HS-27A (cell line): ENCODE data around the gene MS4A14.
"Not testable (repeated sequence)": the region's sequence is repeated elsewhere in the genome, so short reads cannot be mapped to it uniquely, and the experiment has no call there.

ENCODE experiments used
- DNase-seq: peaks from one replicate; pipeline ENCODE4 v3.0.0-alpha.2; 2012; ENCODE audit warnings: low read depth, missing footprints

The MS4A14 gene, protein sequence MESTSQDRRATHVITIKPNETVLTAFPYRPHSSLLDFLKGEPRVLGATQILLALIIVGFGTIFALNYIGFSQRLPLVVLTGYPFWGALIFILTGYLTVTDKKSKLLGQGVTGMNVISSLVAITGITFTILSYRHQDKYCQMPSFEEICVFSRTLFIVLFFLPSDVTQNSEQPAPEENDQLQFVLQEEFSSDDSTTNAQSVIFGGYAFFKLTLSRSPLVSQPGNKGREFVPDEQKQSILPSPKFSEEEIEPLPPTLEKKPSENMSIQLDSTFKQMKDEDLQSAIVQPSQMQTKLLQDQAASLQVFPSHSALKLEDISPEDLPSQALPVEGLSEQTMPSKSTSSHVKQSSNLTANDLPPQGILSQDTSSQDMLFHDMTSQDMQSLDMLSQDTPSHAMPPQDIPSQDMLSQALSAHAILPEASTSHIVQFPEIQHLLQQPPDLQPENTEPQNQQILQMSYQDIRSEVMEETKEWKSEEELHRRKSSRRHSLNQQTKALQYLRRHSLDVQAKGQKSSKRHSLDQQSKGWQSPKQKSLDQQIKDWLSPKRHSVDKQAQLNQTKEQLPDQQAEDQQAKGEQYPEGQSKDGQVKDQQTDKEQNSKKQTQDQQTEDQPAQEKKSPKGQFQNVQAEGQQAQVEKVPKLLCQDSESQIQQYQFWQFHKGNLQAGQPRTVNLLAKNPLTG

DNA sequence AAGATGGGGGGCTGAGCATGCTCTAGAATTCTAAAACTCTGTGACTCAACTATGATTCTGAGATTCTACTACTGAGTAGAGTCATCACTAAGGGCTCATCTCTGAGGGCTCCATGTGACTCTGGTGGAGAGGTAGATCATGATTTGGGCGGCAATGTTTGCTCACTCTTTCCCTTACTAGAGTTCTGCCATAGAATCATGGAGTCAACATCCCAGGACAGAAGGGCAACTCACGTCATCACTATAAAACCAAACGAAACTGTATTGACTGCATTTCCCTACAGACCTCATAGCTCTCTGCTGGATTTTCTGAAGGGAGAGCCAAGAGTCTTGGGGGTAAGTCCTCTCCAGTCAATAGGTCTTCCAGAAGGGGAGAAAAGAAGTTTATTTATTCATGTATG is at the start of gene MS4A14:
Gene MS4A14 (plus strand): TSS at position 78 of the 400 bp plus-strand sequence. CDS start 120 bp downstream, at position 198.
- no peak for DNase-seq

DNA sequence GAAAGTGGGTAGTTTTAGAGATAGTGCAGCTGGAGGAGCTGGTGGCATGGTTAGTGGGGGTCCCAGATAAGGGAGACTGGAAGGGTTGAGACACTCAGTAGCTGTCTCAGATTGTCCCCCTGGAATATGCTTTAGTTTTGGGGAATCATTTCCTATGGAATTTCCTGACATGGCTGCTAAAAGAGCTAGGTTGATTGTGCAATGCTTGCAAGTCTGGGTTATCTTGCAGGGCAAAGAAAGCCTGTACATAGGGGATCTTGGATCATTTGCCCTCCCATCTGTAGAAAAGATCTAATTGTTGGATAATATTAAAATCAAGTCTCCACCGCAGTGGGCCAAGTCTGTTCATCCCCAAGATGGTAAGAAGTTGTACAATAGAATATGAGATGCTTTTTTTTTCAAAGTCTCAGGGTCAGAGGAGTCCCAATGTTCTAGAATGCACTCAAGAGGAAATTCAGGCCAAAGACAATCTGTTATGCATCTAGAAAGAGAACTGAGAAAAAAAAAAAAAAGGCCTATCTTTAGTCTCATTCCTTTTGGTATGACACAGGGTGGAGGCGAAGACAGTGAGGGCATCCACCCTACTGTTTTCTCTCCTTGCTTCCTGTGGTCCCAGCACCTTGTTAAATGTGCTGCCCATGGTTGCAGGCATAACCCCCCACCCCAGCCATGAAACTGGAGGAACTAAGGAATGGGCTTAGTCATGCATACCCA is 49.0 kb upstream of the MS4A14 start:
- DNase-seq, result no peak

DNA sequence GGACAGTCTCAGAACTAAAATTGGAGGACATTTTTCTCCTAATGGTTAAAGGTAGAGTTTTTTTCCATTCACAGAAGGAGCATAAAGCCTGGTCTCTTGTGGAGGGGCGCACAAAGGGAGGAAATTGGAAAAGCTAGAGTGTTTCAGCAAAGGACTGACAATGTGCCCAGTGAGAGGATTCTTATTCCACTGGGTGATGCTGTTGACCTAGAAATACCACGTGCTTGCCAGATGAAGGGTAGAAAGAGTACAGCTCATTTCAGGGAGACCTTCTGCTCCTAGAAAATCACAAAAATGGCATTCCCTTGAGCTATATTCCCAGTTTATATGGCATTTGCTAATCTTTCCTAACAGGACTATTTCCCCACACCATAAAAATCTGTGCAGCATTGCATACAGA is 48.1 kb upstream of the MS4A14 start:
- no peak for DNase-seq

DNA sequence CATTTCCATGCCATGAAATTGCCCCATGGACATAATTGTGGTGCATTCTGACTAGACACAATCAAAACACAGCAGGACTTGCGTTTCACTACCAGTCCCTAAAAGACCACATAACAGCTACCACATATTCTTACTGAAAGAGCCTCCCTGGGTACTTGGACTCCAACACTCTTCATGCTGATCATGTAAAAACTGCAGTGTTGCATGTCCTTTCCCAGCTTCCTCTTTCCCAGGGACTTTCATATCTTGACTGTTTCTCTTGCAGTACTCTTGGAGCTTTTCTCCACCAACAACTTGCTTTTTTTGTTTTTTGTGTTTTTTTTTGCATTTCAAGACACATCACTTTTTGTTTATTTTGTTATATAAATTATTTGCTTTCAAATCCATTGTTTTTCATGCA is 46.3 kb upstream of the MS4A14 start:
- DNase-seq, result no peak

DNA sequence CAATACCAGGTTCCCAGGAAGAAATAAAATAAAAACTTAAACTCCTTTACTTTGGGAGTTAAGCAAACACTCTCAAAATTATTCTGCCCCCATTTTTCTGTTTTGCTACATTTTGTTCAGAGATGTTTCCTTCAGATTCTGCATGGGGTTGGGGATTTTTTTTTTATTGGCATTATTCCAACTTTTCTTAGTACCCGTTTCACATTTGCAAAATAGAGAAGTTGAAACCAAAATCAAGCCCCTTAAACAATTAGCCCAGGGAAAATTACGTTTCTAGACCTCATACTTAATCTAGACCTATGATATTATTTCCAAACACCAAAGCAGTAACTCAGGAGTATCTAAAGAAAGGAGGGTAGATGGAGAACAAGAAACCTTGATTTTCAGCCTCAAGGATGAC is 38.5 kb upstream of the MS4A14 start:
- DNase-seq, result no peak

DNA sequence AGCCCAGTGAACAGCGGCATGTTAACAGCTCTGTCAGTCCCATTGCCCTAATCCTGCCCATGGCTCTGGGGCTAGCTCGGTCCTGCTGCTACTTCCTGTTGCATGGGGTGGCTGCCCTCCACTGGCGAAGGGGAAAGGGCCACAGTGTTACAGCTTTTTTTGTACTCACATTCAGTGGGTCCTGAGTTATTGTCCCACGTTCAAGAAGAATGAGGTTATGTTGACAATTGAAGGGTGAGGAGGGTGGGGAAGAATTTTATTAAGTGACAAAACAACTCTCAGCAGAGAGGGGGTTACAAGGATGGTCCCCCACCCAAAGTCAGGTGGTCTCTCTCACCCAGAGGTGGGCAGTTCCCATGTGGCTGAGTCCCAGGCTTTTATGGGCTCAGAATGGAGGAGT is 35.6 kb upstream of the MS4A14 start:
- no peak for DNase-seq

DNA sequence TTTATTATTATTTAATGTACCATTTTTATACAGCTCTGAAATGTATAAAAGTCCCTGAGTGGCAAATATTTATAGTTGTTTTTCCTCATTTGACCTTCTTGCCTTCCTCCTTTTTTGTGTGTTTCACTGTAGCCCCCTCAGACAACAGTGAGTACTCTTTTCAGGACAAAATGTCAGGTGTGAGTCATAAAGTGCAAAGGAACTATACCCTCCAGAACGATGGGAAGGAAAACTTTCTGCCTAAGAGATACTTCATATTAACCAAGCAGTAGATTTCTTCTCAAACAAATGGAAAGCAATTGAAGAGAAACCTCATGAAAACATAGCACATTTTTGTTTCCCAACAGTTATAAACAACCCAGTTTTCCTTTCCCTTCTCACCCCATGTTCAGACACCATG is 34.0 kb upstream of the MS4A14 start:
- no peak for DNase-seq

DNA sequence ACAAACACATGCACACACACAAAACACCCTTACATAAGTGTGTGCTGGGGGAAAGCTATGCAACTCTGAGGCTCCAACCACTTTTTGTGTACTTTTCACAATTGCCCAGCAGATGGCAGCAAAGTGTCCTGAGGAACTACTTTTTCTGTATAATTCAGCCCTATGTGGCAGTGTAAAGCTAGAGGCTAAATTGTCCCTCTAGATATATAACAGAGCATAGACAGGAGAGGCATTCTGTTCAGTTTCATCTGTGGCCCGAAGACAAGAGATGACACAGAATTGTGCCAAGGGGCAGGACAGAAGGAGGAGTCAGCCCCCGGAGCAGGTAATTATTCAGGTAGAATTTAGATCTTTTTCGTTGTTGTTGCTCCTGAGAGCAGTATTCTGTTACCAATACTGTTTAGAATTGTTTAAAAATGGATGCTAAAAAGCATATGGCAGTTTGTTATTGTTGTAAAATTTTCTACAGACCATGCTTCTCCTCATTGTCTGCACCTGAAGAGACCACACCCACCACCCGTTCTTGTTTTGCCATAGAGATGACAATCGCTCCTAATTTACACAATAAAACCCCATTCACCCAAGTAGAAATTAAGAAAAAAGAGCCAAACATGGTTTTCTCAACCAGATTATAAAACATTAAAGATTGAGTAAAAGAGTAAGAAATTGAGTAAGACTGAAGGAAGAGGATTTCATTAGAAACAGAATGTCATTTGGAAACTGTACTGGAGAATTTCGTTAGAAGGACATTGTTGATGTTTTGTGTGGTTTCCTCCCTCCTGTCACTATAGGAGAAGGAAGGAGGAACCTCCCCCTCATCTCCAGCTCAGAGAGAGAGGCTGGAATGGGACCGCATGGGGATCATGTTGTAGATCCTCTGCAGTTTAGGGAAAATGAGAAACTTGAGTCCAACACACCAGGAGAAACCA is 32.5 kb upstream of the MS4A14 start:
- no peak for DNase-seq

DNA sequence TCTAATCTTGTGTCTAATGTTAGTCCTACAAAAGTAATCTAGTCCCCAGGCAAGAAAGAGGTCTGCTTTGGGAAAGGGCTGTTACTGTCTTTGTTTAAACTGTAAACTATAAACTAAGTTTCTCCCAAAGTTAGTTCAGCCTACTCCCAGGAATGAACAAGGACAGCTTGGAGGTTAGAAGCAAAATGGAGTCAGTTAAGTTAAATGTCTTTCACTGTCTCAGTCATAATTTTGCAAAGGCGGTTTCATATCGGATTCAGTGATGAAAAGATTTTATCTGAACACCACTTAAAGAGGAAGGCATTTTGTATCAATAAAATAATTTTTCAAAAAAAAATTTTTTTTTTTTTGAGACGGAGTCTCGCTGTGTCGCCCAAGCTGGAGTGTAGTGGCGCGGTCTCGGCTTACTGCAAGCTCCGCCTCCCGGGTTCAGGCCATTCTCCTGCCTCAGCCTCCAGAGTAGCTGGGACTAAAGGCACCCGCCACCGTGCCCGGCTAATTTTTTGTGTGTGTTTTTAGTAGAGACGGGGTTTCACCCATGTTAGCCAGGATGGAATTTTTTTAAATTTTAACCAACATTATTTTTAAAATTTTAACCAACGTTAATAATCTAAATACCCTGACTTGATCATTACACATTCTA is 29.9 kb upstream of the MS4A14 start:
- DNase-seq, result not testable (repeated sequence)

DNA sequence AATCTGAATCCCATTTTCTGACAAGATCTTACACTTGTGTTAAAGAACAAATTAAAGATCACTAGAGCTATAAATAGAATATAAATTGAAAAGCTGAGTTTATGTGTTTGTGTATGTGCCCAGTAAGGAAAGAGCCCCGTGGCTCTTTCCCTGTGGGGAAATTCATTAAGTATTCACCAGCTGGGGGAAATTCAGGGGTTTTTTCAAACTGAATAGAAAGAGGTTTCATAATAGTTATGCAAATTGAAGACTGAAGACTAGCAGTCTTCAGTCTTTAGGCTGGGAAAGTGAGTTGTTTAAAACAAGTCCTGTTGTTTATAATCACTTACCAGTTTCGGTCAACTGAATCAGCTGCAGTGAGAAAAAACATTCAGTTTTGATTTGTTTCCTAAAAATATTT is 29.2 kb upstream of the MS4A14 start:
- DNase-seq, result no peak

DNA sequence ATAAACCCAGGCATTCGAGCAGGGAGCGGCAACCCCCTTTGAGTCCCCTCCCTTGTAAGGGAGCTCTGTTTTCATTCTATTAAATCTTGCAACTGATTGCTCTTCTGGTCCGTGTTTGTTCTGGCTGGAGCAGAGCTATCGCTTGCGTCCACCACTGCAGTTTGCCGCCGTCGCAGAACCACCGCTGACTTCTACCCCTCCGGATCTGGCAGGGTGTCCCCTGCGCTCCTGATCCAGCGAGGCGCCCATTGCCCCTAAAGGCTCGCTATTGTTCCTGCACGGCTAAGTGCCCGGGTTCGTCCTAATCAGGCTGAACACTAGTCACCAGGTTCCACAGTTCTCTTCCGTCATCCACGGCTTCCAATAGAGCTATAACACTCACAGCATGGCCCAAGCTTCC is 28.4 kb upstream of the MS4A14 start:
- no peak for DNase-seq

DNA sequence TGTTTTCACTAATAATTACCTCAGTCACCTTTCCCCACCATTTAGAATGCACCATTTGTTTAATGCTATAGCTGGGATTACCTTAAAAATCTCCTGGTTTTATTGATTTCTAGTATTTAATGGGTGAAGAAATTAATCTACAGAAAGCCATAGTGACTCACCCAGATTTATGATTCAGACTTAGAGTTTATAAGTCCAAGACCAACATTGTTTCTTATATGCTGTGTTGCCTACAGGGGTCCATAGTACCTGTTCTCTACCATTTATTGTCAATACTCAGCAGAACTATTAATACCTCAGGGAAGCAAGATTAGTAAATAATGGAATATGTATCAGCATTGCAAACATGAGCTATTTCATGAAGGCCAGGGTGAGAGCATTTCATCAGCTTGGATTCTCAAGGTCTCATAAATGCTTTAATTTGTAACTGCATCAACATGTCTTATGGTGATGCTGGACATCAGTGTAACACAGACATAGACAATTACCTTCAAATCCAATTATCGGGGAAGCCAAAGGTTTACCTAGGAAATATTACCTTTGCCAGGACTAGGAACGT is 25.9 kb upstream of the MS4A14 start:
- no peak for DNase-seq

DNA sequence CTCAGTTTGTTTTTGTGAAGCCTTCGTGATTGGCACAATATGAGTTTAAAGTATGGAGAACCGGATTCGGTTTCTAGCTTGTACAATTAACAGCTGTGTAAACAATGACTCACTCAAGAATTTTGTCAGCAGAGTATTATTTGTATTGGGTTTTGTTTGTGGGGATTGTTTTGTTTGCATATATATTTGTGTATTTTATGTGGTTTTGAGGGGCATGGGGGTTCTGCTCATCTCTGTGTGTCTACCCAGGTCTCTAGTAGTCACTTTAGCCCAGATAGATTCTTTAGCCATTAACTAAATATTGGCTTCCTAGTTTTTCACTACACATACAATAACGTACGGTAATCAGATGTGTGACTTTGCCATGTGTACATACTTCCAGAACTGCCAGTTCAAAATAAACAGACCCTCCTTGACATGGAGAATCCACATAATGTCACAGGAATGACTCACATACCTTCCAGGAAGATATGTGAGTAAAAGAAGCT is 25.4 kb upstream of the MS4A14 start:
- DNase-seq, result no peak

DNA sequence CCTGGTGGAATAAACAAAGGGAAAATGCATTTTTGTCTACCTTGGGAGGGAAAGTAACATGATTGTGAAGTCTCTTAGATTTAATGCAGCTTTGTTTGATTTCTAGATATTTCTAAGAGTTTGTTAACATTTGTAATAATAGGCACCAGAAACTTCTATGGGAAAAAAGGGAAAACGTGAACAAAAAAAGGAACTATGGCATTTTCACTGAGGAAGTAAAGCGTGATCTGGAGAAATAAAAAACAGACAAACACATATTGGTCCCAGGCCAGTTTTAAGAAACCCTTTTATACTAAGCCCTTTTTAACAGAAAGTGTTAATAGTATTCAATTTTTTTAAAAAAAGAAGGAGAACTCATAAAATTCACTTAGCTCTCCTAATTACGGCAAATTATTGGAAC is 24.9 kb upstream of the MS4A14 start:
- no peak for DNase-seq

DNA sequence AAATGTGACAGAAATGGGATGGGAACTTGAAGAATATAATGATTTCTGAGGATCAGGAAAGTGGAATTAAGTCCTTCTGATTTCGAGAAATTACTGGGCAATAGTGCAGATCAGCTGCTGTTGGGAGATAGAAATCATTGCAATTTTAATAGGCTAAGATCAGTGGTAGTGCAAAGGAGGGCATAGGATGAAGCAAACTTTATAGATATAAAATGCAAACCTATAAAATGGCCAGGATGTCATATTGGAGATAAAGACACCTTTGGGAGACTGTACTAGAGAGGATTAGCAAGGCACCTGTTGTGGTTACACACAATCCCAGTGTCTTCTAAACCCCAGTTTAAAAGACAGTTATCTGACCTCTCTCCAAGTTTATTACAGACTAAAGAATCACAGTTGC is 24.4 kb upstream of the MS4A14 start:
- DNase-seq, result no peak

DNA sequence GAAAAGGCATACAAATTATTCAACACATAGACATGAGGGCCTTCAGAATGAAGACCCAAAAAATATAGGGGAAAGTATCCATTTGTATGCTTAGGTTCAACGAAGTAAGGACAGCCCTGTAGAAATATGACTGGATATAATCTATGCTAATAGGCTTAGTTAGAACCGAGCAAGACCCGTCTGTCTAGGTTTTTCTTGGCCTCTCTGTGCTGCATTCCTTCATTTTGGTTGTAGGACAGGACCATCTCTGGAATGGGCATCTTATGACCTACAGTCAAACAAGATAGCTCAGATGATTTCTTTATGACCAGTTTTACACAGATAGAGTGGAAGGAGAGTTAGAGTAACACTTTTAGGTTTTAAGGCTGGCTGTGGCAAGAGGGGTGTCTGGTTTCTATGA is 23.5 kb upstream of the MS4A14 start:
- no peak for DNase-seq

DNA sequence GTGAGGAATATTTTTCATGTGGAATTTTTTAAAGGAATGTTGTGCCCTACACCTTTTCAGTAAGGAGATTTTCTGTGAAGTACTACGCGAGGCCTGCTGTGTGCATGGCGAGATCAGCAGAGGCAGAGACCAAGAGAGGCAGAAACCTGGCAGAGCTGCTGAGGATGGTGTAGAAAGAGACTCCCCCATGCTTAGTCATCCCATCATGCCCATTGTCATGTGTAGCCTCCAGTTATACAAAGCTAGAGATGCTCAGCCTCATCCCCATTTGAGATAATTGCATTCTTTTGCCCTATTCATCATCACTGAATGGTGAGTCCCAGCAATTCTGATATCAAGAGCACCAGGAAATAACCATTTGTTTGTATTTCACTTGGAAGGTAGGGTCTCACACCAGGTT is 20.9 kb upstream of the MS4A14 start:
- DNase-seq, result no peak

DNA sequence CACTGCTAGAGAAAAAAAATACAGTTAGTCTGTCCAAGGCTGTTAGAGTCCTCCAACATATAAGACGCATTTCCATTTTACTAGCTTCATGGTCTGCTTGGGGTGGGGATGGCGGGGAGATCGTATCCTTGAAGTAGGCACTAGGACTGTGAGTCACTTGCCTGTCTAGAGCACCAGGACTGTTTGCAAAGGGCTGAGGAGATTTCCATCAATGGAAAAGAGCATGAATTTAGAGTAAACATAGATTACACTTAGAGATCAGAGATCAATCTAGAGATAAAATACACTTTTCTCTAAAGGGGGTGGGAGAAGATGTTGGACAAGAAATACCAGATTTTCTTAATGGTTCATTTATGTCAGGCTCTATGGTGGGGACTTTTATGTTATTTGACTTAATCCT is 19.7 kb upstream of the MS4A14 start:
- DNase-seq, result no peak

DNA sequence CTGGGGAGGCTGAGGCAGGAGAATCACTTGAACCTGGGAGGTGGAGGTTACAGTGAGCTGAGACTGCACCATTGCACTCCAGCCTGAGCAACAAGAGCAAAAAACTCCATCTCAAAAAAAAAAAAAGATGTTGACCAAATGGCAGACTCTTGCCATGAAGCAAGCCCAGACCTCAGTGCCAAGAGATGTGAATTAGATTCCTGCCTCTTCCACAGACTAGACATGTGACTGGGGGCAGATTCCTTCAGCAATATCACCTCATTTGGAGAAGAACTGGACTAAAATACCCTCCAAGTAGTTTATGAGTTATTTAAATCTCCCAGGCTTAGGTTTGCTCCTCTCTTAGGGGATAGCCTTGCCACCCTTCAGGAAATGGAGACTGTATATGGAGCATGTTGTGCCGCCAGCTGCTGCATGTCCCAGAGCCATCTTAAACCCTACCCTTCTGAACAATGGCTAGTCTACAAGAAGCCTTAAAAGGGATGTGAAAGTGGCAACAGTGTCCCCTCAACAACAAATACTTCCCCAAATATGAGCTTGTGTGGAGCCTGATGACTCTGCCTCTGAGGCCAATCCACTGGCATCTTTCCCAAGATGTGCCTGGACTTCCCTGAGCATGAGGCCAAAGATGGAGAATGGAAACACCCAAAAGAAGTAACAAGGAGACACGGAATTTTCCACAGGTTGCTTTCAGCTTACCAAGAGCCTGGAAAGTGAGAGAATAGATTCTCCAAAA is 18.7 kb upstream of the MS4A14 start:
- DNase-seq, result no peak

DNA sequence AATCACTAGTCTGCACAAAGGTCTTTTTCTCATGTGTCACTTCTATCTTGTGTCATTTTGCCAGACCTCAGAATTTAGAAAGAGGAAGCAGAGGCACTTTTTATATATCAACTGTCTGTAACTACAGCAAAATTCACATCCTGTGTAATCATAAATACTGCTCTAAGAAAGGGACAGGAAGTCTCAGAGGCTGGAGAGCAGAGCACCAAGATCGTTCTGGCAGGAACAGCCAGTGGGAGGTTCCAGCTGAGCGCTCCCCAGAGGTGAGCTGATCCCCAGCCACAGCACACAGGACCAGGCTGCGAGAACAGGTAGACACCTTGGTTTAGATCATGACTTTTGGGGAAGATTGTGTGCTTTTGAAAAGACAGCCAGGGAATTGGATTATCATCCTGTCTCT is 17.9 kb upstream of the MS4A14 start, which contains the start of gene MS4A7:
Gene MS4A7 (plus strand): TSS at position 179 of the 400 bp plus-strand sequence. CDS start 4,610 bp downstream, outside the sequence.
- DNase-seq, result no peak
